Activated gamma-delta T cell treated with Interleukin-2 at 50 U/mL for 16 hours (primary cell): Measurements from ENCODE around the gene IL18R1.
"Not testable (repeated sequence)": the region's sequence is repeated elsewhere in the genome, so short reads cannot be mapped to it uniquely, and the experiment has no call there.

Experiments
- DNase-seq: peaks from one replicate; pipeline ENCODE4 v3.0.0-alpha.2; 2020

Gene IL18R1, protein sequence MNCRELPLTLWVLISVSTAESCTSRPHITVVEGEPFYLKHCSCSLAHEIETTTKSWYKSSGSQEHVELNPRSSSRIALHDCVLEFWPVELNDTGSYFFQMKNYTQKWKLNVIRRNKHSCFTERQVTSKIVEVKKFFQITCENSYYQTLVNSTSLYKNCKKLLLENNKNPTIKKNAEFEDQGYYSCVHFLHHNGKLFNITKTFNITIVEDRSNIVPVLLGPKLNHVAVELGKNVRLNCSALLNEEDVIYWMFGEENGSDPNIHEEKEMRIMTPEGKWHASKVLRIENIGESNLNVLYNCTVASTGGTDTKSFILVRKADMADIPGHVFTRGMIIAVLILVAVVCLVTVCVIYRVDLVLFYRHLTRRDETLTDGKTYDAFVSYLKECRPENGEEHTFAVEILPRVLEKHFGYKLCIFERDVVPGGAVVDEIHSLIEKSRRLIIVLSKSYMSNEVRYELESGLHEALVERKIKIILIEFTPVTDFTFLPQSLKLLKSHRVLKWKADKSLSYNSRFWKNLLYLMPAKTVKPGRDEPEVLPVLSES

DNA sequence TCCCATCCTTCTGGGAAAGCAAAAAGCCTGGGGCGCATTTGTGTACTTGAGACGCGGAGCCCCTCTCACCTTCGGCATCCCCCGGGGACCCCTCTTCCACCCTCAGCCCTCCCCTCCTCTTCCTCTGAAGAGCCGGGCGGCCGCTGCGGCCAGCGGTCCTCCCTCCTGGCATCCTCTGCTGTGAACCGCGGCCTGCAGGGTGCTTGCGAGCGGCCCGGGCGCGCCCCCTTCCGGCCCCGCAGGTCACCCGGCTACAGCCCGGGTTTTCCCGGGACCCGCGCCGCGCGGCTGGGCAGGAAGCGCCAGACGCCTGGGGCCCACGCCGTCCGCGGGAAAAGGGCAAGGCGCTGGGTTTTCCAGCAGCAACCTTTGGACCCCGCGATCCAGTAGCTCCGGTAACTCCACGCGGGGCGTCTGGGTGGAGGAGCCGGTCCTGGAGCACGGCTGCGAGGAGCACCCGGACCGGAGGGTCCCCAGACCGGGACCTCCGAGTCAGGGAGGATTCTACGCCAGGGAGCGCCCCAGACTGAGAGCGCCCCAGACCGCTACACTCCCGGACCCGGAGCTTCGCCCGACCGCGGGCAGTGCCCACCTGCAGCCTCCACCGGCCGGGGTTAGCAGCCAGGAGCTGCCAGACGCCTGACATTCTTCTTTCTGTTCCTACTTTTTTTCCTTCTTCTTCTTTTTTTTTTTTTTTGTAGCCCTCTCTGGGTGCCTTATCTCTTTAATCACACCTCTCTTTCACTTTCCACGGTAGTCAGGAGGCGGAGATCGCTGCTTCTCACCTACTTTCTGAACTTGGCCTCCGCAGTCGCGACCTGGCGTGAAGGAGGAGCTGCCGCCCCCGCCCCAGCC, at the start of gene IL18R1:
Gene IL18R1 (plus strand): TSS at position 271 of the 855 bp plus-strand sequence. CDS start 6,865 bp downstream, outside the sequence.
- DNase-seq: peak; percentile 61

DNA sequence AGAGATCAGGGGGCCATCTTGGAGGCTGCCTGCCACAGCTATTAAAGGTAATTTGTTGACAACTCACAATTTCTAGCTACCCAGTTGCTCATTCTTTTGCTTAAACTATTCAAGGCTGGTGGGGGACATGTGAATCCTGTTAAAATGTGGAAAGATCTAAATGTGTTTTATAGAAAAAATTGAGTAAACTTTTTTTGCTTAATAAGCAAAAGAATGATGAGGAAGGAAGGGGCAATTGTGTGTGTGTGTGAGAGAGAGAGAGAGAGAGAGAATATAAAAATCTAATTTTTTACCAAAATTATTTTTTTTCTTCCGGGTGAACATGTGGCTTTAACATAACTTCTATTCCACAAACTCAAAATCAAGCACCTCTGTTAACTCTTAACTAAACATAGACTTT, 49.5 kb upstream of the IL18R1 start:
- no peak for DNase-seq

DNA sequence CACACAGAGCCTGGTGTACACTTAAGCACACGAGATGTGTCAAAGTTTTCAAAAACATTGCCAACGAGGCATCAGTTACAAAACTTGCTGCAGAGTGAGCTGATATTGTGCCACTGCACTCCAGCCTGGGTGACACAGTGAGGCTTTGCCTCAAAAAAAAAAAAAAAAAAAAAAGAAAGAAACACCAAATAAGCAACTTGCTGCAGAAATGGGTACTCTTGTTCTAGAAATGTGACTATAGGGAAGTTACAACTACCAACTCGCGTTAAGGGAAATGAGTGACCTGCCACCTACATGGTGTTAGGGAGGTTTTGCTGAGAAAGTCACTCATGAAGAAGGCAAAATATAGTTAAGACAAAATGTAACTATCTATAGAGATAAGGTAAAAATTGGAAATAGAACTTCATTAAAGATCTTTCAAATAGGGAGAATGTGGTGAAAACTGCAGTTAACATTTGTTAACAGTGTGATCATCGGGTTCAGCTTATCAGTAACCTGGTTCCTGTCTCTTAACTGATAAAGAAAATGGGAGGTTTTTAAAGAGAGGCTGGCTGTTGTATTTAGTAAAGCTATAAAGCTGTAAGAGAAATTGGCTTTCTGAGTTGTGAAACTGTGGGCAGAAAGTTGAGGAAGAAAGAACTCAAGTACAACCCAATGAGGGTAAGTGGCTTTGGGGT, 44.5 kb upstream of the IL18R1 start, which contains the start of gene IL1RL1:
Gene IL1RL1 (plus strand): TSS at position 600 of the 677 bp plus-strand sequence. CDS start 26,702 bp downstream, outside the sequence.
- DNase-seq: no peak

DNA sequence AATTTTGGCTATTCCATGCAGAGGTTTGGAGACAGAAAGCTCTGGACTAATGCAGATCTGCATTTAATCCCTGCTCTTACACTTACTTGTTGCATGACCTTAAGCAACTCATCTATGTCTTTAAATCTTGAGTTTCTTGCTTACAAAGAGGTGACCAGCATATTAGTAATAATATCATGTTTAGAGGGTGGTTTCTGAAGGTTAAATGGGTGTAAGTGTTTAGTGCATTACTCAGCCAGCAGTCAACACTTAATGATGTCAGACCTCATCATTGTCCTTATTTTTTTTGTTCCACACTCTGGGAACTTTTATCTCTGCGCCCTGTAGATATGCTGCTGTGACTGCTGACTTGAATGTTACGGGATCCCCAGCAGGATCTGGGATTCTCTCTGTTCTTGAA, 42.6 kb upstream of the IL18R1 start:
- DNase-seq: no peak

DNA sequence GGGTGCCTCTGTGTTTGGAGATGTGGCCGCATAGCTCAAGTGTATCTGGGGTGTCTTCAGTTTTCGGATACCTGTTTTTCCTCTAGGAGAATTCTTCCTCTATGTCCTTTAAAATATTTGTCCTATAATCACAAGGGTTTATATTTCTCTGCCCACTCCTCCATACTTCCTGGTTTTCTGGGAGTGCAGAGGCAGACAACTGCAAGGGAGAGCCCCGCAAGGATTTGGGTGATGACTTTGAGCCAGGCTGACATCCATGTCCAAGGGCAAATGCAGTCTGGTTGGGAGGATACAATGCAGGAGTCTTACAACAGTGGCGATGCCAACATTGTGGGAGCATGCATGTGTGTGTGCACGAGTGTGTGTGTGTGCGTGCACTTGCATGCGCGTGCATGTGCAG, 42.1 kb upstream of the IL18R1 start:
- no peak for DNase-seq

- no peak for DNase-seq
Observed at GRCh38 chr2:102313950-102314349, 41.6 kb upstream of the IL18R1 start.

DNA sequence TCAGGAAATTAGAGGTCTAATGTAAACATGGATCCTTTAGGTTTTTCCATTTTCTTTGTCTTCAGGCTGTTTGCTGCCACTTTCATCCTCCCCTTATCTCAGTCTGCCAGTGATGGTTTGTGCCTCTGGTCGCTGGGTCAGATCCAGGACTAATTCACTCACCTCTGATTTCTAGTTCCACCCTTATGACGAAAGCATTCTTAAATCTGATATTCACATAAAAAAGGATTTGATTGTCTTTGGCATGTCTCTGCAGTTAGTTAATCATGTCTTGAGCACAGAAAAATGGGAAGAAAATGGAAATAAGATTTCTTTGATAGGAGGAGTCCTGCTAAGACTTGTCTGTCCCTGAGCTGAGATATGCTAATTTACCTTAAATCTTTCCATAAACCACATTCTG, 39.7 kb upstream of the IL18R1 start:
- no peak for DNase-seq

- DNase-seq: no peak
Observed at GRCh38 chr2:102317715-102318114, 37.9 kb upstream of the IL18R1 start.

GRCh38 chr2:102318437-102318836, 37.2 kb upstream of the IL18R1 start:
- DNase-seq: no peak

GRCh38 chr2:102321941-102322719, 33.5 kb upstream of the IL18R1 start:
- no peak for DNase-seq

DNA sequence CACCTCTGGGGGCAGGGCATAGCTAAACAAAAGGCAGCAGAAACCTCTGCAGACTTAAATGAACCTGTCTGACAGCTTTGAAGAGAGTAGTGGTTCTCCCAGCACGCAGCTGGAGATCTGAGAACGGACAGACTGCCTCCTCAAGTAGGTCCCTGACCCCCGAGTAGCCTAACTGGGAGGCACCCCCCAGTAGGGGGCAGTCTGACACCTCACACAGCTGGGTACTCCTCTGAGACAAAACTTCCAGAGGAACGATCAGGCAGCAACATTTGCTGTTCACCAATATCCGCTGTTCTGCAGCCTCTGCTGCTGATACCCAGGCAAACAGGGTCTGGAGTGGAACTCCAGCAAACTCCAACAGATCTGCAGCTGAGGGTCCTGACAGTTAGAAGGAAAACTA, 30.7 kb upstream of the IL18R1 start:
- not testable (repeated sequence) for DNase-seq

- DNase-seq: no peak
Observed at GRCh38 chr2:102331311-102331980, 24.1 kb upstream of the IL18R1 start.

GRCh38 chr2:102334486-102334885, 21.1 kb upstream of the IL18R1 start:
- no peak for DNase-seq

- DNase-seq: no peak
Observed at GRCh38 chr2:102335871-102336366, 19.7 kb upstream of the IL18R1 start.

GRCh38 chr2:102336502-102336945, 19.1 kb upstream of the IL18R1 start:
- no peak for DNase-seq

- DNase-seq: no peak
Observed at GRCh38 chr2:102337012-102337411, 18.6 kb upstream of the IL18R1 start.

- DNase-seq: no peak
Observed at GRCh38 chr2:102337481-102338386, 17.9 kb upstream of the IL18R1 start.

GRCh38 chr2:102340778-102341177, 14.8 kb upstream of the IL18R1 start:
- no peak for DNase-seq

DNA sequence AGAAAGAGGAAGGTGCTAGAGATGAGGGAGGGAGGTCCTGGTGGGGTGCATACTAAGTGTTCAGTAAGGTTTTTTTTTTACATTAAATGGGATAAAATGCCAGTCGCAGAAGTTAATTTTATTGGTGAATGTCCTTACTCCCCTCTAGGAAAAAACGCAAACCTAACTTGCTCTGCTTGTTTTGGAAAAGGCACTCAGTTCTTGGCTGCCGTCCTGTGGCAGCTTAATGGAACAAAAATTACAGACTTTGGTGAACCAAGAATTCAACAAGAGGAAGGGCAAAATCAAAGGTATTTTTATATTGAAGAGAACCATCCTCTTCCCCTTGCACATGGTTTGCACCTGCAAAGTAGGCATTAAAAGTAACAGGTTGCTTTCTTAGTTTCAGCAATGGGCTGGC, 12.7 kb upstream of the IL18R1 start:
- DNase-seq: no peak

DNA sequence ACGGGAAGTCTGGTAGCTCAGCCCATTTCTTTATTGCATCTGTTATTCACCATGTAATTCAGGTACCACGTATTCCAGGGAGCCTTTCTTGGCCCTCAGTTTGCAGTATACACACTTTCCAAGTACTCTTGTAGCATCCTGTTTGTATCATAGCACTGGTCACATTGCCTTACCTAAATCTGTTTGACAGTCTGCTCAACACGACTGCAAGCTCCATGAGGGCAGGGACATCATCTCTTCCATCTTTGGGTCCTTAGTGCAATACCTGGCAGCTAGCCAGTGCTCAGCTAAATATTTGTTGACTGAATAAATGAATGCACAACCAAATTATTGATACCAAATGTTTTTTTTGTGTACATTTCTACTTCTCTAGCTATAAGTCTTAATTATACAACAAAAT, 11.2 kb upstream of the IL18R1 start:
- DNase-seq: no peak
